ENCODE results near the gene DNASE1L3. TPM values are rescaled to one million over a fixed set of nuclear protein-coding genes. Genes with fewer than 3 reads are reported as not detected.

The DNASE1L3 gene
- total and polyA plus RNA-seq, 2 of the 13 experiments (the other 11 are each of a cell fraction or from before 2014, with no cell fraction given) = 0.86 to 1.7 TPM

- ChIA-PET CTCF (ENCODE audit: low intra/inter-chr PET ratio, low total read pairs) (no interaction called here), POLR2A (no interaction called here)
- 97% methylated on average over 10 of the region's 10 CpGs for WGBS (ENCODE audit: low lambda C conversion rate)
- no peak for FAIRE-seq
- Histone ChIP-seq H3K27ac (ENCODE audit: extremely low read length, insufficient read depth, low read length) (no peak overlapping the region), H3K9ac (ENCODE audit: insufficient read depth, low read depth, low read length) (no peak overlapping the region), H3K4me1 (ENCODE audit: insufficient read depth, low read length) (peaks cover 4% of the 10 kb centered on the region; the same call in 1 of the 2 replicates), H4K20me1 (ENCODE audit: insufficient read depth, low read length) (no peaks in the 10 kb centered on the region), H3K4me2 (ENCODE audit: low read depth, low read length) (no peak overlapping the region), H3K36me3 (replicated peaks in 1 of 2; ENCODE audit: control insufficient read depth in 1 of 2, insufficient read depth in 2 of 2, low read length in 2 of 2) (peaks cover 4 to 16% of the 10 kb centered on the region in 2 experiments), H3K27me3 (ENCODE audit: control insufficient read depth in 1 of 2, insufficient read depth in 2 of 2, low read length in 2 of 2) (no peaks in the 10 kb centered on the region), H3K79me2 (ENCODE audit: insufficient read depth, low read length) (no peaks in the 10 kb centered on the region), H3K4me3 (replicated peaks in 1 of 3; ENCODE audit: insufficient read depth in 1 of 3, low read depth in 2 of 3, low read length in 3 of 3) (no peak overlapping the region), H2AFZ (ENCODE audit: low read length) (no peak overlapping the region), H3K9me3 (ENCODE audit: low read length) (no peaks in the 10 kb centered on the region)
- TF ChIP-seq ZNF782 (CRISPR knock-in tag; IDR thresholded peaks at IDR 0.05; ENCODE audit: borderline replicate concordance) (no peak), ATF1 (CRISPR knock-in tag; IDR thresholded peaks at IDR 0.05) (no peak), MLLT10 (CRISPR knock-in tag; IDR thresholded peaks at IDR 0.05) (no peak), ZNF225 (CRISPR knock-in tag; IDR thresholded peaks at IDR 0.05) (no peak), HNRNPK (IDR thresholded peaks at IDR 0.05; ENCODE audit: low read depth, low read length, poor library complexity, severe bottlenecking) (no peak), SNAI1 (CRISPR knock-in tag; IDR thresholded peaks at IDR 0.05; ENCODE audit: borderline replicate concordance) (no peak), SETDB1 (CRISPR knock-in tag; IDR thresholded peaks at IDR 0.05; ENCODE audit: borderline replicate concordance) (no peak), ZC3H4 (CRISPR knock-in tag; IDR thresholded peaks at IDR 0.05; ENCODE audit: borderline replicate concordance) (no peak)
- no TSS peak for BruUV-seq (replicated peaks)
- ATAC-seq = no peak
- no peak for DNase-seq (ENCODE audit: low spot score)
- in situ Hi-C loops (cut with HindIII; ENCODE audit: extremely low pct_ligation_motif_present, low pct_unique_long_range_greater_than_20kb) = no loop called here
- intact Hi-C loops (cut with micrococcal nuclease; ENCODE audit: unreplicated experiment) = no loop called here
These were observed 47.8 kb upstream of the DNASE1L3 start for GRCh38 chr3:58258392-58259055.

- peaks cover 4 to 17% of the 10 kb centered on the region in 2 experiments for H3K36me3 ChIP-seq (replicated peaks in 1 of 2; ENCODE audit: control insufficient read depth in 1 of 2, insufficient read depth in 2 of 2, low read length in 2 of 2)
- ChIA-PET CTCF (ENCODE audit: low intra/inter-chr PET ratio, low total read pairs) (no interaction called here), POLR2A (no interaction called here)
- no peaks in the 10 kb centered on the region for H3K27me3 ChIP-seq (ENCODE audit: control insufficient read depth in 1 of 2, insufficient read depth in 2 of 2, low read length in 2 of 2)
- no peak for DNase-seq (ENCODE audit: low spot score)
- intact Hi-C loops (cut with micrococcal nuclease; ENCODE audit: unreplicated experiment) (no loop called here), in situ Hi-C loops (cut with HindIII; ENCODE audit: extremely low pct_ligation_motif_present, low pct_unique_long_range_greater_than_20kb) (no loop called here)
- H3K9ac ChIP-seq (ENCODE audit: insufficient read depth, low read depth, low read length) = no peak overlapping the region
- H3K9me3 ChIP-seq (ENCODE audit: low read length) = no peaks in the 10 kb centered on the region
- no peak overlapping the region for H2AFZ ChIP-seq (ENCODE audit: low read length)
- ATAC-seq = no peak
- FAIRE-seq = no peak
- no peaks in the 10 kb centered on the region for H4K20me1 ChIP-seq (ENCODE audit: insufficient read depth, low read length)
- BruUV-seq (replicated peaks) = no TSS peak
- H3K4me2 ChIP-seq (ENCODE audit: low read depth, low read length) = no peak overlapping the region
- no peaks in the 10 kb centered on the region for H3K79me2 ChIP-seq (ENCODE audit: insufficient read depth, low read length)
- H3K4me3 ChIP-seq (replicated peaks in 1 of 3; ENCODE audit: insufficient read depth in 1 of 3, low read depth in 2 of 3, low read length in 3 of 3) = no peak overlapping the region
- H3K27ac ChIP-seq (ENCODE audit: extremely low read length, insufficient read depth, low read length) = no peak overlapping the region
- WGBS (ENCODE audit: low lambda C conversion rate) = 97% methylated on average over 4 of the region's 4 CpGs
- peaks cover 7% of the 10 kb centered on the region; the same call in 1 of the 2 replicates for H3K4me1 ChIP-seq (ENCODE audit: insufficient read depth, low read length)
- no peak for TF ChIP-seq NR2F1 (CRISPR knock-in tag; IDR thresholded peaks at IDR 0.05)
- TF ChIP-seq, protein P1, sequence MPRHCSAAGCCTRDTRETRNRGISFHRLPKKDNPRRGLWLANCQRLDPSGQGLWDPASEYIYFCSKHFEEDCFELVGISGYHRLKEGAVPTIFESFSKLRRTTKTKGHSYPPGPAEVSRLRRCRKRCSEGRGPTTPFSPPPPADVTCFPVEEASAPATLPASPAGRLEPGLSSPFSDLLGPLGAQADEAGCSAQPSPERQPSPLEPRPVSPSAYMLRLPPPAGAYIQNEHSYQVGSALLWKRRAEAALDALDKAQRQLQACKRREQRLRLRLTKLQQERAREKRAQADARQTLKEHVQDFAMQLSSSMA (CRISPR knock-in tag; IDR thresholded peaks at IDR 0.05) = no peak
- no peak for TF ChIP-seq CHD4 (IDR thresholded peaks at IDR 0.05; ENCODE audit: borderline replicate concordance, low read length)
- TF ChIP-seq ZNF841 (CRISPR knock-in tag; IDR thresholded peaks at IDR 0.05; ENCODE audit: borderline replicate concordance) = no peak
- TF ChIP-seq ZNF737 (CRISPR knock-in tag; IDR thresholded peaks at IDR 0.05; ENCODE audit: borderline replicate concordance) = no peak
- no peak for TF ChIP-seq ZSCAN31 (CRISPR knock-in tag; IDR thresholded peaks at IDR 0.05; ENCODE audit: low read depth)
- TF ChIP-seq ZNF317 (CRISPR knock-in tag; IDR thresholded peaks at IDR 0.05) = no peak
- TF ChIP-seq SALL2 (CRISPR knock-in tag; IDR thresholded peaks at IDR 0.05) = no peak
- no peak for TF ChIP-seq ZNF18 (CRISPR knock-in tag; IDR thresholded peaks at IDR 0.05; ENCODE audit: insufficient replicate concordance)
- no peak for TF ChIP-seq MATR3 (CRISPR knock-in tag; IDR thresholded peaks at IDR 0.05)
These were observed 45.7 kb upstream of the DNASE1L3 start for GRCh38 chr3:58256511-58256910.
